ENCODE results near the gene DYNC1H1. TPM values are rescaled to one million over a fixed set of nuclear protein-coding genes. Genes with fewer than 3 reads are reported as not detected.

Gene DYNC1H1
- polyA plus RNA-seq, 1 donor (not counting 4 experiments of a cell fraction or from before 2014, with no cell fraction given), result 166 TPM

DNA sequence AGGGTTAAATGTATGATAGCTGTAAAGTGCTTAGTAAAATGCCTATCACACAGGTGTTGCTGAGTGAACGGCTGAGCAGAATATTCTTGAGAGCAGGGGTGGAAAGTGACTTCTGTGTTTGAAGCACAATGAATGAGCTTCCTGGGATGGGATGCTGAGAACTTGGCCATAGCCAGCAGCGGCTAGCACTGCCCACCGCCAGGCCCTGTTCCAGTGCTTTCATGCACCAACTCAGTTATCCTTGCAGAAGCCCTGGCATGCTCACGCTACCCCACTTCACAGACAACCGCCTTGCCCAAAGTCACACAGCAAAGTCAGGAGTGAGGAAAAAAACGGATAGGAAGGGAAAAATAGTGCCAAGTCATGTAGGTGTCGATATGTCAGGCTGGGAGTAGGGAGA is 10.9 kb downstream of the DYNC1H1 start:
- DNase-seq (ENCODE audit: low read depth, low spot score), result no peak
- H3K36me3 ChIP-seq (ENCODE audit: control insufficient read depth in 2 of 2, extremely low read depth in 1 of 2, insufficient read depth in 2 of 2, low read length in 2 of 2), result peaks cover 11 to 21% of the 10 kb centered on the region in 2 experiments
- no peak overlapping the region for H3K9ac ChIP-seq (ENCODE audit: control insufficient read depth, extremely low read depth, insufficient read depth, low read length)
- H4K20me1 ChIP-seq (ENCODE audit: control insufficient read depth, extremely low read depth, insufficient read depth, low read length), result no peaks in the 10 kb centered on the region
- no peak overlapping the region for H3K27ac ChIP-seq (ENCODE audit: control insufficient read depth, insufficient read depth, low read length)
- H3K4me2 ChIP-seq (ENCODE audit: control insufficient read depth, extremely low read depth, insufficient read depth, low read depth, low read length), result no peak overlapping the region
- dilution Hi-C loops (cut with MboI; ENCODE audit: extremely low pct_ligation_motif_present, low sequenced_read_pairs), result no loop called here
- peaks cover 75% of the 10 kb centered on the region for H3K79me2 ChIP-seq (ENCODE audit: control insufficient read depth, insufficient read depth, low read length)
- TF ChIP-seq, protein P1, sequence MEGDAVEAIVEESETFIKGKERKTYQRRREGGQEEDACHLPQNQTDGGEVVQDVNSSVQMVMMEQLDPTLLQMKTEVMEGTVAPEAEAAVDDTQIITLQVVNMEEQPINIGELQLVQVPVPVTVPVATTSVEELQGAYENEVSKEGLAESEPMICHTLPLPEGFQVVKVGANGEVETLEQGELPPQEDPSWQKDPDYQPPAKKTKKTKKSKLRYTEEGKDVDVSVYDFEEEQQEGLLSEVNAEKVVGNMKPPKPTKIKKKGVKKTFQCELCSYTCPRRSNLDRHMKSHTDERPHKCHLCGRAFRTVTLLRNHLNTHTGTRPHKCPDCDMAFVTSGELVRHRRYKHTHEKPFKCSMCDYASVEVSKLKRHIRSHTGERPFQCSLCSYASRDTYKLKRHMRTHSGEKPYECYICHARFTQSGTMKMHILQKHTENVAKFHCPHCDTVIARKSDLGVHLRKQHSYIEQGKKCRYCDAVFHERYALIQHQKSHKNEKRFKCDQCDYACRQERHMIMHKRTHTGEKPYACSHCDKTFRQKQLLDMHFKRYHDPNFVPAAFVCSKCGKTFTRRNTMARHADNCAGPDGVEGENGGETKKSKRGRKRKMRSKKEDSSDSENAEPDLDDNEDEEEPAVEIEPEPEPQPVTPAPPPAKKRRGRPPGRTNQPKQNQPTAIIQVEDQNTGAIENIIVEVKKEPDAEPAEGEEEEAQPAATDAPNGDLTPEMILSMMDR (optimal IDR thresholded peaks at IDR 0.05 in 1 of 3, IDR thresholded peaks at IDR 0.05 in 1 of 3, conservative IDR thresholded peaks at IDR 0.05 in 1 of 3; ENCODE audit: extremely low read depth in 1 of 3, insufficient read depth in 2 of 3, low read length in 3 of 3), result no peak
- no peak for TF ChIP-seq EZH2 (IDR thresholded peaks at IDR 0.05; ENCODE audit: low read length)
- peaks cover 53% of the 10 kb centered on the region for H3K4me1 ChIP-seq (ENCODE audit: control insufficient read depth, extremely low read depth, insufficient read depth, low read length)
- no peaks in the 10 kb centered on the region for H3K9me3 ChIP-seq (ENCODE audit: control insufficient read depth, low read depth, low read length)
- H3K4me3 ChIP-seq (ENCODE audit: control insufficient read depth in 2 of 3, extremely low read depth in 1 of 3, insufficient read depth in 2 of 3, low read depth in 1 of 3, low read length in 3 of 3), result no peak overlapping the region
- no peak for FAIRE-seq
- H3K27me3 ChIP-seq (ENCODE audit: control insufficient read depth, extremely low read depth, insufficient read depth, low read length), result no peaks in the 10 kb centered on the region
- H3K9me1 ChIP-seq (ENCODE audit: control insufficient read depth, extremely low read depth, insufficient read depth, low read length), result no peaks in the 10 kb centered on the region
- no peak overlapping the region for H2AFZ ChIP-seq (ENCODE audit: control insufficient read depth, low read length)

DNA sequence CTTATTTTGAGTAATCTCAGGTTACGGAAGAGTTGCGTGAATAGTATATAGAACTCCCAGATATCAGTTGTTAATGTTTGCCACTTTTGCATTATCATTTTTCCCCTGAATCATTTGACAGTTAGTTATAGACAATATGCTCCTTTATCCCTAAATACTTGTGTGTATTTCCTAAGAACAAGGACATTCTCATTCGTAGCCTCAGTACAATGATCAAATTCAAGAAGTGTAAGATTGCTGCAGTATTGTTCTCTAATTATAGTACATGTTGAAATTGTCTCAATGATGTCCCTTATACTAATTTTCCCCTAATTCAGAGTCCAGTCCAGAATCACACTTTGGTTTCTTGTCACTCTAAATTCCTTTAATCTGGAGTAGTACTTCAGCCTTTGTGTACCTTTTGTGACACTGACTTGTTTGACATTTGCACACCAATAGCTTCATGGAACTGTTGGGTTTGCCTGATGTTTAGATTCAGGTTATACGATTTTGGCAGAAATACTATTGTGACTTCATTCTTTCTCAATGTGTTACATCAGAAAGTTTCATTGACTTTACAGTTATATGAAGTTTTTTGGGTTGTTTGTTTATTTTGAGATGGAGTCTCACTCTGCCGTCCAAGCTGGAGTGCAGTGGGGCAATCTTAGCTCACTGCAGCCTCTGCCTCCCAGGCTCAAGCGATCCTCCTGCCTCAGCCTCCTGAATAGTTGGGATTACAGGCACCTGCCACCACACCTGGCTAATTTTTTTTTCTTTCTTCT is 13.1 kb downstream of the DYNC1H1 start:
- no peak overlapping the region for H3K4me2 ChIP-seq (ENCODE audit: control insufficient read depth, extremely low read depth, insufficient read depth, low read depth, low read length)
- FAIRE-seq (no peak), DNase-seq (ENCODE audit: low read depth, low spot score) (no peak)
- peaks cover 14 to 25% of the 10 kb centered on the region in 2 experiments for H3K36me3 ChIP-seq (ENCODE audit: control insufficient read depth in 2 of 2, extremely low read depth in 1 of 2, insufficient read depth in 2 of 2, low read length in 2 of 2)
- H3K27ac ChIP-seq (ENCODE audit: control insufficient read depth, insufficient read depth, low read length), result no peak overlapping the region
- no peak for TF ChIP-seq EZH2 (IDR thresholded peaks at IDR 0.05; ENCODE audit: low read length)
- TF ChIP-seq, protein P1 (optimal IDR thresholded peaks at IDR 0.05 in 1 of 3, IDR thresholded peaks at IDR 0.05 in 1 of 3, conservative IDR thresholded peaks at IDR 0.05 in 1 of 3; ENCODE audit: extremely low read depth in 1 of 3, insufficient read depth in 2 of 3, low read length in 3 of 3), result no peak
- dilution Hi-C loops (cut with MboI; ENCODE audit: extremely low pct_ligation_motif_present, low sequenced_read_pairs), result no loop called here
- H3K27me3 ChIP-seq (ENCODE audit: control insufficient read depth, extremely low read depth, insufficient read depth, low read length), result no peaks in the 10 kb centered on the region
- H3K9ac ChIP-seq (ENCODE audit: control insufficient read depth, extremely low read depth, insufficient read depth, low read length), result no peak overlapping the region
- no peaks in the 10 kb centered on the region for H3K9me3 ChIP-seq (ENCODE audit: control insufficient read depth, low read depth, low read length)
- H3K4me1 ChIP-seq (ENCODE audit: control insufficient read depth, extremely low read depth, insufficient read depth, low read length), result peaks cover 49% of the 10 kb centered on the region
- H2AFZ ChIP-seq (ENCODE audit: control insufficient read depth, low read length), result no peak overlapping the region
- H3K4me3 ChIP-seq (ENCODE audit: control insufficient read depth in 2 of 3, extremely low read depth in 1 of 3, insufficient read depth in 2 of 3, low read depth in 1 of 3, low read length in 3 of 3), result no peak overlapping the region
- H4K20me1 ChIP-seq (ENCODE audit: control insufficient read depth, extremely low read depth, insufficient read depth, low read length), result no peaks in the 10 kb centered on the region
- no peaks in the 10 kb centered on the region for H3K9me1 ChIP-seq (ENCODE audit: control insufficient read depth, extremely low read depth, insufficient read depth, low read length)
- peaks cover 62% of the 10 kb centered on the region for H3K79me2 ChIP-seq (ENCODE audit: control insufficient read depth, insufficient read depth, low read length)
